ENCODE measurements around the gene GLRA1.
A peak's percentile ranks its signal among the peaks of the same experiment; 100 is the strongest.

Gene GLRA1

GRCh38 chr5:151773951-151774350, 150.7 kb downstream of the GLRA1 start:
- TF ChIP-seq CTCF (IDR thresholded peaks at IDR 0.05; ENCODE audit: insufficient read depth, low read depth, low read length, missing control alignments) = no peak
- peak overlapping the region; percentile 93 for H3K4me3 ChIP-seq (ENCODE audit: low read length)
- no peak for DNase-seq (ENCODE audit: low read depth)

- peak overlapping the region; percentile 93 for H3K4me3 ChIP-seq (ENCODE audit: low read length)
- TF ChIP-seq CTCF (IDR thresholded peaks at IDR 0.05; ENCODE audit: insufficient read depth, low read depth, low read length, missing control alignments) = no peak
- DNase-seq (ENCODE audit: low read depth) = peak; percentile 57
Observed at GRCh38 chr5:151772846-151773561, 151.6 kb downstream of the GLRA1 start.

Data from epithelial cell of esophagus (primary cell).